Small intestine (tissue), 7 donors: ENCODE results near the gene GFRA1. TPM values are rescaled to one million over a fixed set of nuclear protein-coding genes. Genes with fewer than 3 reads are reported as not detected.

Experiments used
- DNase-seq, 2 donors: peaks; one replicate each; pipeline versions ENCODE4 v3.0.0 to v3.0.0-alpha.2; 2013
- FAIRE-seq: peaks from 2 replicates; lab custom pipeline; 2012; peaks lifted over from hg19 to GRCh38; lab: Jason Lieb, UNC
- H3K27ac ChIP-seq, 3 donors: one replicate each; pipeline ENCODE4 v1.5.1; 2013; ENCODE audit warnings: low read length in 2 of 3, mild to moderate bottlenecking in 2 of 3, control low read depth in 1 of 3, inconsistent platforms in 1 of 3, low read depth in 1 of 3, moderate library complexity in 1 of 3
- H3K27me3 ChIP-seq, 3 donors: one replicate each; pipeline ENCODE4 v1.6.1; 2013; ENCODE audit warnings: low read length in 3 of 3, inconsistent platforms in 1 of 3; ENCODE audit not compliant: control insufficient read depth in 3 of 3, insufficient read depth in 3 of 3
- H3K36me3 ChIP-seq, 3 donors: one replicate each; pipeline ENCODE4 v1.6.1; 2013; ENCODE audit warnings: low read length in 3 of 3, inconsistent platforms in 1 of 3, low read depth in 1 of 3, mild to moderate bottlenecking in 1 of 3, moderate library complexity in 1 of 3; ENCODE audit not compliant: control insufficient read depth in 3 of 3, insufficient read depth in 2 of 3
- H3K4me1 ChIP-seq, 3 donors: one replicate each; pipeline ENCODE4 v1.6.1; 2013; ENCODE audit warnings: low read length in 2 of 3, inconsistent platforms in 1 of 3, low read depth in 1 of 3, mild to moderate bottlenecking in 1 of 3, moderate library complexity in 1 of 3; ENCODE audit not compliant: control insufficient read depth in 3 of 3, insufficient read depth in 2 of 3
- H3K4me3 ChIP-seq, 3 donors: one replicate each; pipeline ENCODE4 v1.5.1; 2013; ENCODE audit warnings: low read length in 3 of 3, control low read depth in 1 of 3, inconsistent platforms in 1 of 3, low read depth in 1 of 3, mild to moderate bottlenecking in 1 of 3, moderate library complexity in 1 of 3
- H3K9me3 ChIP-seq, 2 donors: one replicate each; pipeline ENCODE4 v1.6.1; 2013; ENCODE audit warnings: low read depth in 1 of 2, low read length in 1 of 2; ENCODE audit not compliant: control insufficient read depth in 2 of 2, insufficient read depth in 1 of 2
- WGBS, 3 donors: extraction: QIAGEN DNeasy Blood & Tissue Kit; methylation state at CpG; one replicate each; pipeline ENCODE4 v1.1.7; 2013; 5-methylcytosine and 5-hydroxymethylcytosine counted together
- polyA plus RNA-seq, 4 donors: library from polyadenylated mRNA; stranded (reverse) in 3 of 4; unstranded in 1 of 4; fragments of 200-250 nt in 3 of 4; fragments of 120-200 nt in 1 of 4; gene quantifications; one replicate each; pipeline versions ENCODE4 v1.2.1 to v1.2.3, GENCODE V29; 2013
- donor health status: healthy with polysubstance abuse.
- donor health status: control.
- donor health status: control.
- donor health status: Bipolar disorder and iron deficiency.
- donor health status: healthy.

The GFRA1 gene
- polyA plus RNA-seq, 4 donors, result 0.22 to 7.4 (median 1.6) TPM

GRCh38 chr10:116115797-116116196 is 157.2 kb downstream of the GFRA1 start:
- Histone ChIP-seq H3K9me3 (no peaks in the 10 kb centered on the region), H3K36me3 (no peaks in the 10 kb centered on the region), H3K4me1 (no peaks in the 10 kb centered on the region), H3K27ac (no peak overlapping the region), H3K4me3 (no peak overlapping the region), H3K27me3 (no peaks in the 10 kb centered on the region)
- WGBS, 3 donors, result 78 to 87% (median 80%) methylated on average over 5 of the region's 5 CpGs
- DNase-seq, result no peak
- no peak for FAIRE-seq

GRCh38 chr10:116115036-116115641 is 157.9 kb downstream of the GFRA1 start:
- no peak overlapping the region for H3K27ac ChIP-seq
- no peaks in the 10 kb centered on the region for H3K4me1 ChIP-seq
- no peaks in the 10 kb centered on the region for H3K9me3 ChIP-seq
- H3K36me3 ChIP-seq, result no peaks in the 10 kb centered on the region
- no peak for DNase-seq
- no peak for FAIRE-seq
- 66 to 68% (median 67%) methylated on average over 5 of the region's 5 CpGs for WGBS, 3 donors
- no peak overlapping the region for H3K4me3 ChIP-seq
- no peaks in the 10 kb centered on the region for H3K27me3 ChIP-seq

- FAIRE-seq, result no peak
- 85 to 89% (median 86%) methylated on average over 16 of the region's 16 CpGs for WGBS, 3 donors
- no peaks in the 10 kb centered on the region for H3K36me3 ChIP-seq
- H3K4me3 ChIP-seq, result no peak overlapping the region
- no peak for DNase-seq
- H3K4me1 ChIP-seq, result peaks cover 0 to under 1% (median 0%) of the 10 kb centered on the region in 3 donors
- H3K9me3 ChIP-seq, result no peaks in the 10 kb centered on the region
- no peaks in the 10 kb centered on the region for H3K27me3 ChIP-seq
- no peak overlapping the region for H3K27ac ChIP-seq
Observed at GRCh38 chr10:116113721-116114501, 159.1 kb downstream of the GFRA1 start.

GRCh38 chr10:116112232-116113231 is 160.5 kb downstream of the GFRA1 start:
- no peaks in the 10 kb centered on the region for H3K36me3 ChIP-seq
- peaks cover 0 to 9% (median 7%) of the 10 kb centered on the region in 3 donors for H3K4me1 ChIP-seq
- FAIRE-seq (no peak), DNase-seq (no peak)
- H3K4me3 ChIP-seq, result no peak overlapping the region
- H3K9me3 ChIP-seq, result no peaks in the 10 kb centered on the region
- no peaks in the 10 kb centered on the region for H3K27me3 ChIP-seq
- 84 to 85% (median 85%) methylated on average over 17 of the region's 17 CpGs for WGBS, 3 donors
- no peak overlapping the region for H3K27ac ChIP-seq

GRCh38 chr10:116111483-116112095 is 161.4 kb downstream of the GFRA1 start:
- Histone ChIP-seq H3K36me3 (no peaks in the 10 kb centered on the region), H3K27ac (no peak overlapping the region), H3K4me3 (no peak overlapping the region), H3K27me3 (no peaks in the 10 kb centered on the region), H3K9me3 (no peaks in the 10 kb centered on the region), H3K4me1 (peaks cover 0 to 11% (median 7%) of the 10 kb centered on the region in 3 donors)
- DNase-seq (no peak), FAIRE-seq (no peak)
- 75 to 84% (median 80%) methylated on average over 11 of the region's 11 CpGs for WGBS, 3 donors

- H3K4me1 ChIP-seq, result peaks cover 0 to 11% (median 7%) of the 10 kb centered on the region in 3 donors
- no peak for DNase-seq
- no peak overlapping the region for H3K4me3 ChIP-seq
- 70 to 87% (median 71%) methylated on average over 4 of the region's 4 CpGs for WGBS, 3 donors
- no peaks in the 10 kb centered on the region for H3K36me3 ChIP-seq
- H3K9me3 ChIP-seq, result no peaks in the 10 kb centered on the region
- no peaks in the 10 kb centered on the region for H3K27me3 ChIP-seq
- FAIRE-seq, result no peak
- no peak overlapping the region for H3K27ac ChIP-seq
Observed at GRCh38 chr10:116110736-116111135, 162.3 kb downstream of the GFRA1 start.

- Histone ChIP-seq H3K4me1 (peaks cover 0 to 11% (median 7%) of the 10 kb centered on the region in 3 donors), H3K27ac (no peak overlapping the region), H3K36me3 (no peaks in the 10 kb centered on the region), H3K27me3 (no peaks in the 10 kb centered on the region), H3K9me3 (no peaks in the 10 kb centered on the region), H3K4me3 (no peak overlapping the region)
- WGBS, 3 donors, result 54 to 79% (median 63%) methylated on average over 2 of the region's 2 CpGs
- FAIRE-seq, result no peak
- DNase-seq, result no peak
Observed at GRCh38 chr10:116109881-116110280, 163.1 kb downstream of the GFRA1 start.

GRCh38 chr10:116109481-116109880 is 163.5 kb downstream of the GFRA1 start:
- H3K27me3 ChIP-seq, result no peaks in the 10 kb centered on the region
- H3K36me3 ChIP-seq, result no peaks in the 10 kb centered on the region
- DNase-seq (no peak), FAIRE-seq (no peak)
- no peak overlapping the region for H3K4me3 ChIP-seq
- H3K27ac ChIP-seq, result no peak overlapping the region
- no peaks in the 10 kb centered on the region for H3K9me3 ChIP-seq
- H3K4me1 ChIP-seq, result peaks cover 0 to 11% (median 7%) of the 10 kb centered on the region in 3 donors
- 89 to 91% (median 90%) methylated on average over 8 of the region's 8 CpGs for WGBS, 3 donors
